ENCODE measurements around the gene ZNF670.

ZNF670 gene

GRCh38 chr1:247087256-247087655 lies 8.6 kb upstream of the ZNF670 start:
- Histone ChIP-seq H3K4me2 (ENCODE audit: low read depth, low read length, poor library complexity, severe bottlenecking) (no peak overlapping the region), H3F3A (ENCODE audit: insufficient read depth) (no peaks in the 10 kb centered on the region), H3K9me2 (replicated peaks; ENCODE audit: insufficient read depth, low read length) (no peaks in the 10 kb centered on the region), H2AFZ (ENCODE audit: low read depth, low read length, severe bottlenecking) (no peak overlapping the region), H4K20me1 (ENCODE audit: low read depth, low read length) (no peaks in the 10 kb centered on the region), H3K9me3 (ENCODE audit: insufficient read depth, low read length) (no peaks in the 10 kb centered on the region), H3K27me3 (ENCODE audit: low read length) (no peaks in the 10 kb centered on the region), H3K9ac (ENCODE audit: low read length) (no peak overlapping the region), H3K36me3 (ENCODE audit: low read length) (no peaks in the 10 kb centered on the region), H3K79me2 (ENCODE audit: insufficient read depth, low read length) (no peaks in the 10 kb centered on the region), H3K27ac (ENCODE audit: low read depth, low read length) (no peak overlapping the region), H3K4me3 (ENCODE audit: insufficient read depth, low read length, poor library complexity, severe bottlenecking) (no peak overlapping the region)
- no peak for TF ChIP-seq EZH2phosphoT487 (conservative IDR thresholded peaks at IDR 0.05; ENCODE audit: low read length)
- TF ChIP-seq CTCF (IDR thresholded peaks at IDR 0.05; ENCODE audit: insufficient read depth, low read length, poor library complexity, severe bottlenecking), result no peak

GRCh38 chr1:247085310-247085709 lies 6.7 kb upstream of the ZNF670 start:
- no peaks in the 10 kb centered on the region for H3K9me3 ChIP-seq (ENCODE audit: insufficient read depth, low read length)
- H3F3A ChIP-seq (ENCODE audit: insufficient read depth), result no peaks in the 10 kb centered on the region
- H3K27ac ChIP-seq (ENCODE audit: low read depth, low read length), result no peak overlapping the region
- no peak overlapping the region for H2AFZ ChIP-seq (ENCODE audit: low read depth, low read length, severe bottlenecking)
- H3K4me2 ChIP-seq (ENCODE audit: low read depth, low read length, poor library complexity, severe bottlenecking), result no peak overlapping the region
- H3K36me3 ChIP-seq (ENCODE audit: low read length), result no peaks in the 10 kb centered on the region
- H4K20me1 ChIP-seq (ENCODE audit: low read depth, low read length), result no peaks in the 10 kb centered on the region
- no peaks in the 10 kb centered on the region for H3K27me3 ChIP-seq (ENCODE audit: low read length)
- TF ChIP-seq CTCF (IDR thresholded peaks at IDR 0.05; ENCODE audit: insufficient read depth, low read length, poor library complexity, severe bottlenecking) (no peak), EZH2phosphoT487 (conservative IDR thresholded peaks at IDR 0.05; ENCODE audit: low read length) (no peak)
- H3K79me2 ChIP-seq (ENCODE audit: insufficient read depth, low read length), result no peaks in the 10 kb centered on the region
- no peaks in the 10 kb centered on the region for H3K9me2 ChIP-seq (replicated peaks; ENCODE audit: insufficient read depth, low read length)
- no peak overlapping the region for H3K4me3 ChIP-seq (ENCODE audit: insufficient read depth, low read length, poor library complexity, severe bottlenecking)
- H3K9ac ChIP-seq (ENCODE audit: low read length), result no peak overlapping the region

- TF ChIP-seq EZH2phosphoT487 (conservative IDR thresholded peaks at IDR 0.05; ENCODE audit: low read length), result no peak
- TF ChIP-seq CTCF (IDR thresholded peaks at IDR 0.05; ENCODE audit: insufficient read depth, low read length, poor library complexity, severe bottlenecking), result no peak
- no peaks in the 10 kb centered on the region for H3K36me3 ChIP-seq (ENCODE audit: low read length)
- no peak overlapping the region for H3K27ac ChIP-seq (ENCODE audit: low read depth, low read length)
- H3K4me3 ChIP-seq (ENCODE audit: insufficient read depth, low read length, poor library complexity, severe bottlenecking), result no peak overlapping the region
- H3K4me2 ChIP-seq (ENCODE audit: low read depth, low read length, poor library complexity, severe bottlenecking), result no peak overlapping the region
- no peaks in the 10 kb centered on the region for H3K9me3 ChIP-seq (ENCODE audit: insufficient read depth, low read length)
- H3K9me2 ChIP-seq (replicated peaks; ENCODE audit: insufficient read depth, low read length), result no peaks in the 10 kb centered on the region
- no peaks in the 10 kb centered on the region for H3F3A ChIP-seq (ENCODE audit: insufficient read depth)
- no peaks in the 10 kb centered on the region for H4K20me1 ChIP-seq (ENCODE audit: low read depth, low read length)
- no peak overlapping the region for H3K9ac ChIP-seq (ENCODE audit: low read length)
- H3K79me2 ChIP-seq (ENCODE audit: insufficient read depth, low read length), result no peaks in the 10 kb centered on the region
- H2AFZ ChIP-seq (ENCODE audit: low read depth, low read length, severe bottlenecking), result no peak overlapping the region
- H3K27me3 ChIP-seq (ENCODE audit: low read length), result no peaks in the 10 kb centered on the region
Measured at GRCh38 chr1:247084771-247085170, 6.2 kb upstream of the ZNF670 start.

All from SU-DHL-6 (cell line).